GM12878 (cell line): ENCODE data around the gene SPATA9. TPM values are rescaled to one million over a fixed set of nuclear protein-coding genes. Genes with fewer than 3 reads are reported as not detected.

Experiments
- BACH1 ChIP-seq: fragments of 450-650 bp; IDR thresholded peaks from 2 replicates; pipeline ENCODE4 v1.6.1; 2017; ENCODE audit warnings: mild to moderate bottlenecking, borderline replicate concordance
- CBX3 ChIP-seq: fragments of 200-600 bp; sonication (generic); IDR thresholded peaks from 2 replicates; pipeline ENCODE4 v1.6.1; 2016; ENCODE audit warnings: low read depth, borderline replicate concordance
- CREB1 ChIP-seq: IDR thresholded peaks from 2 replicates; pipeline ENCODE4 v1.6.1; 2012; ENCODE audit warnings: low read depth, mild to moderate bottlenecking, inconsistent platforms
- E2F8 ChIP-seq: fragments of 450-650 bp; IDR thresholded peaks from 2 replicates; pipeline ENCODE4 v1.6.1; 2018; ENCODE audit warnings: mild to moderate bottlenecking, low read depth, moderate library complexity; ENCODE audit not compliant: partially characterized antibody
- EGR1 ChIP-seq, 2 experiments: IDR thresholded peaks; 1 replicate in 1 of 2; 2 replicates in 1 of 2; pipeline ENCODE4 v1.6.1; 2011 to 2012; ENCODE audit warnings: low read depth in 2 of 2, low read length in 2 of 2, borderline replicate concordance in 1 of 2, mild to moderate bottlenecking in 1 of 2, moderate library complexity in 1 of 2
- KAT2A ChIP-seq: conservative IDR thresholded peaks from 2 replicates; pipeline ENCODE4 v1.6.1; 2011; ENCODE audit warnings: low read depth, low read length; ENCODE audit not compliant: control insufficient read depth
- MAX ChIP-seq: IDR thresholded peaks from 2 replicates; pipeline ENCODE4 v1.6.1; 2012; ENCODE audit warnings: low read depth, low read length, improper control_type of control experiment
- MXI1 ChIP-seq: fragments of 150-350 bp; IDR thresholded peaks from 2 replicates; pipeline ENCODE4 v1.6.1; 2011; ENCODE audit warnings: low read depth, mild to moderate bottlenecking, inconsistent platforms, low read length, improper control_type of control experiment
- NFIC ChIP-seq: IDR thresholded peaks from 2 replicates; pipeline ENCODE4 v1.6.1; 2012; ENCODE audit warnings: low read depth, mild to moderate bottlenecking, inconsistent platforms, low read length, moderate library complexity
- NFXL1 ChIP-seq: fragments of 450-650 bp; IDR thresholded peaks from 2 replicates; pipeline ENCODE4 v1.6.1; 2017; ENCODE audit warnings: antibody characterized with exemption, mild to moderate bottlenecking, borderline replicate concordance
- SMC3 ChIP-seq: IDR thresholded peaks from 2 replicates; pipeline ENCODE4 v1.6.1; 2011; ENCODE audit warnings: low read length, improper control_type of control experiment, borderline replicate concordance
- STAT3 ChIP-seq: IDR thresholded peaks from 2 replicates; pipeline ENCODE4 v1.6.1; 2011; ENCODE audit warnings: low read depth, low read length, improper control_type of control experiment
- TARDBP ChIP-seq: IDR thresholded peaks from 2 replicates; pipeline ENCODE4 v1.6.1; 2016; ENCODE audit warnings: borderline replicate concordance
- TCF3 ChIP-seq: IDR thresholded peaks from 2 replicates; pipeline ENCODE4 v1.6.1; 2012; ENCODE audit warnings: low read depth, mild to moderate bottlenecking, low read length, borderline replicate concordance; ENCODE audit not compliant: insufficient read depth
- ZNF217 ChIP-seq: fragments of 450-650 bp; IDR thresholded peaks from 2 replicates; pipeline ENCODE4 v1.6.1; 2017; ENCODE audit warnings: antibody characterized with exemption, mild to moderate bottlenecking
- ZNF384 ChIP-seq: IDR thresholded peaks from 2 replicates; pipeline ENCODE4 v1.6.1; 2012; ENCODE audit warnings: low read depth, mild to moderate bottlenecking, low read length, improper control_type of control experiment, borderline replicate concordance
- polyA plus RNA-seq, 11 experiments: library from polyadenylated mRNA; depleted of rRNA in 4 of 11; unstranded in 6 of 11; stranded (reverse) in 5 of 11; fragments of >200 nt; fragmentation: Nextera tagmentation in 4 of 11; fragmentation: Illumina TruSeq in 1 of 11; extraction: Ambion mirVana in 4 of 11; extraction: Trizol in 1 of 11; gene quantifications; 1 replicate in 1 of 11; 2 replicates in 10 of 11; pipeline versions ENCODE4 v1.2.1 to v1.2.3, GENCODE V29; 2011 to 2016; ENCODE audit warnings: inconsistent platforms in 2 of 11, missing spikeins in 2 of 11, low read depth in 1 of 11
- total RNA-seq, 4 experiments: library from RNA; depleted of rRNA in 3 of 4; stranded (reverse); fragments of >200 nt in 3 of 4; fragmentation: Illumina TruSeq in 1 of 4; extraction: Trizol in 1 of 4; gene quantifications; 2 replicates each; pipeline versions ENCODE4 v1.2.1 to v1.2.3, GENCODE V29; 2013 to 2021
- TF ChIP-seq, protein P1 (sequence below): fragments of 450-650 bp; formaldehyde crosslinking; IDR thresholded peaks from 2 replicates; pipeline ENCODE4 v1.4.0; 2022; ENCODE audit warnings: mild to moderate bottlenecking, moderate library complexity
- TF ChIP-seq, protein P2 (sequence below): IDR thresholded peaks from 2 replicates; pipeline ENCODE4 v1.6.1; 2012; ENCODE audit warnings: mild to moderate bottlenecking, low read depth, low read length

SPATA9 gene
- total and polyA plus RNA-seq, 10 of the 15 experiments (the other 5 are each of a cell fraction or from before 2014, with no cell fraction given): 0.11 to 0.49 (median 0.16) TPM; not detected in 1

DNA sequence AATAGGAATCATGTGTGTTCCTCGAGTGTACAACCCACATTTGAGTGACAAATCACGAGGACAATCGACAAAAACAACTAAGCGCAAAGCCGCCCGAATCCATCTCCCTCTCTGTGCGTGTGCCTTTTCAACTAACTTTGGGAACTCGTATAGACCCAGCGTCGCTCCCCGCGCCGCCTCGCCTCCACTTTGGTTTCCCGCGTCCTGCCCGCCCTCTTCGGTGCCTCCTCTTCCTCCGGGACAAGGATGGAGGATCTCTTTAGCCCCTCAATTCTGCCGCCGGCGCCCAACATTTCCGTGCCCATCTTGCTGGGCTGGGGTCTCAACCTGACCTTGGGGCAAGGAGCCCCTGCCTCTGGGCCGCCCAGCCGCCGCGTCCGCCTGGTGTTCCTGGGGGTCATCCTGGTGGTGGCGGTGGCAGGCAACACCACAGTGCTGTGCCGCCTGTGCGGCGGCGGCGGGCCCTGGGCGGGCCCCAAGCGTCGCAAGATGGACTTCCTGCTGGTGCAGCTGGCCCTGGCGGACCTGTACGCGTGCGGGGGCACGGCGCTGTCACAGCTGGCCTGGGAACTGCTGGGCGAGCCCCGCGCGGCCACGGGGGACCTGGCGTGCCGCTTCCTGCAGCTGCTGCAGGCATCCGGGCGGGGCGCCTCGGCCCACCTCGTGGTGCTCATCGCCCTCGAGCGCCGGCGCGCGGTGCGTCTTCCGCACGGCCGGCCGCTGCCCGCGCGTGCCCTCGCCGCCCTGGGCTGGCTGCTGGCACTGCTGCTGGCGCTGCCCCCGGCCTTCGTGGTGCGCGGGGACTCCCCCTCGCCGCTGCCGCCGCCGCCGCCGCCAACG lies 62.5 kb downstream of the SPATA9 start, which contains the start of gene GPR150 (continued):
- no peak for TF ChIP-seq CREB1
- TF ChIP-seq BACH1: 0 out of 2 replicates have a peak, but pooled peaks have one; percentile 48
- TF ChIP-seq ZNF217: peak; percentile 37; the same call in 1 of the 2 replicates
- no peak for TF ChIP-seq NFIC
- TF ChIP-seq STAT3: no peak
- peak; percentile 89 for TF ChIP-seq MAX
- peak; percentile 73 for TF ChIP-seq MXI1
- TF ChIP-seq NFXL1: no peak
- no peak for TF ChIP-seq ZNF384
- no peak for TF ChIP-seq TARDBP
- TF ChIP-seq, protein P1, sequence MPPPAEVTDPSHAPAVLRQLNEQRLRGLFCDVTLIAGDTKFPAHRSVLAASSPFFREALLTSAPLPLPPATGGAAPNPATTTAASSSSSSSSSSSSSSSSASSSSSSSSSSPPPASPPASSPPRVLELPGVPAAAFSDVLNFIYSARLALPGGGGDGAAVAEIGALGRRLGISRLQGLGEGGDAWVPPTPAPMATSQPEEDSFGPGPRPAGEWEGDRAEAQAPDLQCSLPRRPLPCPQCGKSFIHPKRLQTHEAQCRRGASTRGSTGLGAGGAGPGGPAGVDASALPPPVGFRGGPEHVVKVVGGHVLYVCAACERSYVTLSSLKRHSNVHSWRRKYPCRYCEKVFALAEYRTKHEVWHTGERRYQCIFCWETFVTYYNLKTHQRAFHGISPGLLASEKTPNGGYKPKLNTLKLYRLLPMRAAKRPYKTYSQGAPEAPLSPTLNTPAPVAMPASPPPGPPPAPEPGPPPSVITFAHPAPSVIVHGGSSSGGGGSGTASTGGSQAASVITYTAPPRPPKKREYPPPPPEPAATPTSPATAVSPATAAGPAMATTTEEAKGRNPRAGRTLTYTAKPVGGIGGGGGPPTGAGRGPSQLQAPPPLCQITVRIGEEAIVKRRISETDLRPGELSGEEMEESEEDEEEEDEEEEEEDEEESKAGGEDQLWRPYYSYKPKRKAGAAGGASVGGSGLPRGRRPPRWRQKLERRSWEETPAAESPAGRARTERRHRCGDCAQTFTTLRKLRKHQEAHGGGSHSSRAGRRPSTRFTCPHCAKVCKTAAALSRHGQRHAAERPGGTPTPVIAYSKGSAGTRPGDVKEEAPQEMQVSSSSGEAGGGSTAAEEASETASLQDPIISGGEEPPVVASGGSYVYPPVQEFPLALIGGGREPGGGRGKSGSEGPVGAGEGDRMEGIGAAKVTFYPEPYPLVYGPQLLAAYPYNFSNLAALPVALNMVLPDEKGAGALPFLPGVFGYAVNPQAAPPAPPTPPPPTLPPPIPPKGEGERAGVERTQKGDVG (CRISPR knock-in tag): no peak
- TF ChIP-seq, protein P2, sequence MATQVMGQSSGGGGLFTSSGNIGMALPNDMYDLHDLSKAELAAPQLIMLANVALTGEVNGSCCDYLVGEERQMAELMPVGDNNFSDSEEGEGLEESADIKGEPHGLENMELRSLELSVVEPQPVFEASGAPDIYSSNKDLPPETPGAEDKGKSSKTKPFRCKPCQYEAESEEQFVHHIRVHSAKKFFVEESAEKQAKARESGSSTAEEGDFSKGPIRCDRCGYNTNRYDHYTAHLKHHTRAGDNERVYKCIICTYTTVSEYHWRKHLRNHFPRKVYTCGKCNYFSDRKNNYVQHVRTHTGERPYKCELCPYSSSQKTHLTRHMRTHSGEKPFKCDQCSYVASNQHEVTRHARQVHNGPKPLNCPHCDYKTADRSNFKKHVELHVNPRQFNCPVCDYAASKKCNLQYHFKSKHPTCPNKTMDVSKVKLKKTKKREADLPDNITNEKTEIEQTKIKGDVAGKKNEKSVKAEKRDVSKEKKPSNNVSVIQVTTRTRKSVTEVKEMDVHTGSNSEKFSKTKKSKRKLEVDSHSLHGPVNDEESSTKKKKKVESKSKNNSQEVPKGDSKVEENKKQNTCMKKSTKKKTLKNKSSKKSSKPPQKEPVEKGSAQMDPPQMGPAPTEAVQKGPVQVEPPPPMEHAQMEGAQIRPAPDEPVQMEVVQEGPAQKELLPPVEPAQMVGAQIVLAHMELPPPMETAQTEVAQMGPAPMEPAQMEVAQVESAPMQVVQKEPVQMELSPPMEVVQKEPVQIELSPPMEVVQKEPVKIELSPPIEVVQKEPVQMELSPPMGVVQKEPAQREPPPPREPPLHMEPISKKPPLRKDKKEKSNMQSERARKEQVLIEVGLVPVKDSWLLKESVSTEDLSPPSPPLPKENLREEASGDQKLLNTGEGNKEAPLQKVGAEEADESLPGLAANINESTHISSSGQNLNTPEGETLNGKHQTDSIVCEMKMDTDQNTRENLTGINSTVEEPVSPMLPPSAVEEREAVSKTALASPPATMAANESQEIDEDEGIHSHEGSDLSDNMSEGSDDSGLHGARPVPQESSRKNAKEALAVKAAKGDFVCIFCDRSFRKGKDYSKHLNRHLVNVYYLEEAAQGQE: no peak
- peak; percentile 90 for TF ChIP-seq TCF3
- TF ChIP-seq EGR1 (IDR thresholded peaks at IDR 0.05; ENCODE audit: borderline replicate concordance in 1 of 2, low read depth in 2 of 2, low read length in 2 of 2): peak in 1 of 2 experiments; percentile 49; a peak in 1 of 3 replicates
- TF ChIP-seq CBX3: no peak
- no peak for TF ChIP-seq SMC3
- TF ChIP-seq KAT2A: no peak
- TF ChIP-seq E2F8: no peak
